LNCAP (cell line): ENCODE data around the gene IKZF3.

Experiments
- CTCF ChIP-seq: fragments of 450-650 bp; IDR thresholded peaks from 2 replicates; pipeline ENCODE4 v1.5.1; 2017; ENCODE audit warnings: mild to moderate bottlenecking

IKZF3 gene

DNA sequence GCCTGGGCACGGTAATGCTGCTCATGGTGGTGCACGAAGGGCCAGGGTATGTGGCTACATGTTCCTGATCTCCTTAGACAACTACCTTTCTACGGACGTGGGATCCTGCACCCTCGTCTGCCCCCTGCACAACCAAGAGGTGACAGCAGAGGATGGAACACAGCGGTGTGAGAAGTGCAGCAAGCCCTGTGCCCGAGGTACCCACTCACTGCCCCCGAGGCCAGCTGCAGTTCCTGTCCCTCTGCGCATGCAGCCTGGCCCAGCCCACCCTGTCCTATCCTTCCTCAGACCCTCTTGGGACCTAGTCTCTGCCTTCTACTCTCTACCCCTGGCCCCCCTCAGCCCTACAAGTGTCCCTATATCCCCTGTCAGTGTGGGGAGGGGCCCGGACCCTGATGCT is 152.3 kb downstream of the IKZF3 start:
- no peak for TF ChIP-seq CTCF

DNA sequence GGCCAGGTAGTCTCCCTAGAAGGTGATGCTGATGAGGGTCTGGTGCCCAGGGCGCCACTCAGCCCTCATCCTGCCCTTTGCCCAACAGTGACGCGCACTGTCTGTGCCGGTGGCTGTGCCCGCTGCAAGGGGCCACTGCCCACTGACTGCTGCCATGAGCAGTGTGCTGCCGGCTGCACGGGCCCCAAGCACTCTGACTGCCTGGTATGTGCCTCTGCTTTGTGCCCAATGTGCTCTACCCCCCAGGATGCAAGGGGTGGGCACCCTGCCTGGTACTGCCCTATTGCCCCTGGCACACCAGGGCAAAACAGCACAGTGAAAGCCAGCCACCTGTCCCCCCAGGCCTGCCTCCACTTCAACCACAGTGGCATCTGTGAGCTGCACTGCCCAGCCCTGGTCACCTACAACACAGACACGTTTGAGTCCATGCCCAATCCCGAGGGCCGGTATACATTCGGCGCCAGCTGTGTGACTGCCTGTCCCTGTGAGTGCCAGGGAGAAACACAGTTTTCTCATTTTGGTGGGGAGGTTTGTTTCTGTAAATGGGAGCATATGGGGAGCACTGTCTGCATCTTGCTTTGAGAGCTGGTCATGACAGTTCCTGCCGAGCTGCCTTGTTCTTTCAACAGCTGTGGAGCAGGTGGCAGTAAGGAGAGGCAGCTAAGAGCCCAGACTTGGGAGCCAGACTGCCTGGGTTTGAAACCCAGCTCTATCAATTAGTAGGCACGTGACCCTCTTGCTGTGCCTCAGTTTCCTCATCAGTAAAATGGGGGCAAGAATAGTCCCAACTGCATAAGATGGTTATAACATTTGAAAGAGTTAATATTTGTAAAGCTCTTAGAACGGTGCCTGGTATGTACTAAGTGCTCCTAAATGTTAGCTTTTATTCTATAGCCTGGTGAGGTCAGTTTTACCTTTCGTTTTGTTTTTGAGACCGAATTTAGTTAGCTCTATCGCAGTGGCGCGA is 153.8 kb downstream of the IKZF3 start:
- TF ChIP-seq CTCF = no peak

DNA sequence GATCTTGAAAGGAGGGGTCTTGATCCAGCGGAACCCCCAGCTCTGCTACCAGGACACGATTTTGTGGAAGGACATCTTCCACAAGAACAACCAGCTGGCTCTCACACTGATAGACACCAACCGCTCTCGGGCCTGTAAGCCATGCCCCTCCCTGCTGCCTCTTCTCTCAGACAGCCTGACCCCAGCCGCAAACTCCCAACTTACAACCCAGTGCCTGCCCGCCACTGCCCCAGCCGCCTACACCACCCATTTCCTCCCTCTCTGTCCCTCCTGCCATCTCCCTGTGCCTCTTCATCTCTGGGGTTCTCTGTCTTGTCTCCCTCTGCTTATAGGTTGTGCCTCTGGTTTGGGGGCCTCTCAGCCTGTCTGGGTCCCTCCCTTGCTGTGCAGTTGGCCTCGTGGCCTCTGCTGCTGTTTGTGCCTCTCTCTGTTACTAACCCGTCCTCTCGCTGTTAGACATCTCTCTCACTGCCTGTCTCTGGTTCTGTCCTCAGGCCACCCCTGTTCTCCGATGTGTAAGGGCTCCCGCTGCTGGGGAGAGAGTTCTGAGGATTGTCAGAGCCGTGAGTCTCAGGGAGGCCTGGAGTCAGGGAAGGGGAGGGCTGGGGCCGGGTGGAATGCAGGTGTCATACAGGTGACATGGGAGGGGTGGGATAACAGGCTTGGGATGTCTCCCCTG is 154.7 kb downstream of the IKZF3 start:
- TF ChIP-seq CTCF = no peak
